SKM-1 (cell line): ENCODE measurements around the gene ZNF81.
"Not testable (repeated sequence)": the region's sequence is repeated elsewhere in the genome, so short reads cannot be mapped to it uniquely, and the experiment has no call there.

Experiments
- DNase-seq: peaks from one replicate; lab custom pipeline; 2025; ENCODE audit not compliant: unreplicated experiment; lab: John Stamatoyannopoulos, UW

The ZNF81 gene

DNA sequence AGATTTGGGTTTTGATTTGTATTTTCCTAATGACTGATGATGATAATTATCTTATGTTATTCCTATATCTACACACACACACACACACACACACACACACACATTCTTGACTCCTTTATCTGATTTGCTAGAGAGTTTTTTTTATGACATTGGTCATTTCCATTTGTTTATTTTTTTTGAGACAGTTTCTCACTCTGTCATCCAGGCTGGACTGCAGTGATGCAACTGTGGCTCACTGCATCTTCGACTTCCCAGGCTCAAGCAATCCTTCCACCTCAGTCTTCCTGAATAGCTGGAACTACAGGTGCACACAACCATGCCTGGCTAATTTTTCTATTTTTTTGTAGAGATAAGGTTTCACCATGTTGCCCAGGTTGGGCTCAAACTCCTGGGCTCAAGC lies 6.7 kb downstream of the ZNF81 start:
- no peak for DNase-seq

DNA sequence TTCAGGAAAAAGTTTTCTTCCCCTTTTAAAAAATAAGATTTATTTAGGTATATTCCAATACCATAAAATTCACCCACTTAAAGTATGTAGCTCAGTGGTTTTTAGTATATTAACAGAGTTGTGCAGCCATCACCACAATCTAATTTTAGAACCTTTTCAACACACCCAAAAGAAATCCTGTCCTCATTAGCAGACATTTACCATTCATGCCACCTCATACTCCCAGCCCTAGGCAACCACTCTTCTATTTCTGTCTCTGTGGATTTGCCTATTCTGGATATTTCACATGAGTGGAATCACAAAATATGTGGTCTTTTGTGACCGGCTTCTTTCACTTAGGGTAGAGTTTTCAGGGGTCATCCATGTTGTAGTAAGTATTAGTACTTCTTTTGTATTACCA lies 7.4 kb downstream of the ZNF81 start:
- no peak for DNase-seq

DNA sequence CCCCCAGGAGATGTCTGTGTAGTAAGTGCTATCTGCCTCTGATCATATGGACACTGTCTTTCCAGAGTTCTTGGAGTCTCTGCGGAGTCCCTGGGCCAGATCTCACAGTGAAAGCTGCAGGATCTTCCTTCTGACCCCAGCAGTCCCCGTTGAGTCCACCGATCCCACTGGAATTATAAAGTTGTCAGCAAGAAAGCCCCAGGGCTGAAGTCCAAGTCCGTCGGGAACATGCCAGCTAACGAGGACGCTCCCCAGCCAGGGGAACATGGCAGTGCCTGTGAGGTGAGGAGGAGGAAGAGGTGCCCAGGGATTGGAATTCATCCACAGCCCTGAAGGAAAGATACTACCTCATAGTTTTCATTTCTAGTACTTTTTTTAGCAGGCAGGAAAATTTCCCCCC lies 9.3 kb downstream of the ZNF81 start:
- DNase-seq: no peak

DNA sequence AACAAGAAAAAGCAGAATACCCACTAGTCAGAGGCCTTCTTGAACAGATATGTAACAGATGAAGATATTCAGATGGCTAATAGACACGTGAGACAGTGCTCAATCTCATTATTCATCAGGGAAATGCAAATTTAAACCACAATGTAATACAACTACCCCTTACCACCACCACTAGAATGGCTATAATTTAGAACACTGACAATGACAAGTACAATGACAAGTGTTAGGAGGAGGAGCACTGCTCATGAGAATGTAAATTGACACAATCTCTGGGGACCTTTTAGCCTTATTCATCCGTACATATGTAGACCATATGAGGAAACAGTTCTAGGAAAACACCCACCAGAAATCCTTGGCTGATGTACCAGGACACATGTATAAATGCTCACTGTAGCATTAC lies 13.1 kb downstream of the ZNF81 start:
- DNase-seq: no peak

DNA sequence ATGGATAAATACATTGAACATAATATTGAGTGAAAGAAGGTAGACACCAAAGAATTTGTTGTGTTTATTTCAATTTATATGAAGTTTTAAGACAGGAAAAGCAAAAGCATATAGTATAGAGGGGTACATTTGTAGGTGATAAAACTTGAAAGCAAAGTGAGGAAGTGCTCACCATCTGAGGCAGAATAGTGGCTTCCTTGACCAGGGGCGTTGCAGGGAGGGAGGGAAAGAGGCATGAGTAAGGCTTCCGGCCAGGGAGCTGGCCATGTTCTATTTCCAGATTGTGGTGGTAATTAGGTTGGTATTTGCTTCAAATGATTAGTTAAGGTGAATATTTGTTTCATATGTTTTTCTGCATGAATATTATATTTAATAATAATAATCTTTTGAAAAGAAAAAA lies 13.7 kb downstream of the ZNF81 start:
- DNase-seq: not testable (repeated sequence)

DNA sequence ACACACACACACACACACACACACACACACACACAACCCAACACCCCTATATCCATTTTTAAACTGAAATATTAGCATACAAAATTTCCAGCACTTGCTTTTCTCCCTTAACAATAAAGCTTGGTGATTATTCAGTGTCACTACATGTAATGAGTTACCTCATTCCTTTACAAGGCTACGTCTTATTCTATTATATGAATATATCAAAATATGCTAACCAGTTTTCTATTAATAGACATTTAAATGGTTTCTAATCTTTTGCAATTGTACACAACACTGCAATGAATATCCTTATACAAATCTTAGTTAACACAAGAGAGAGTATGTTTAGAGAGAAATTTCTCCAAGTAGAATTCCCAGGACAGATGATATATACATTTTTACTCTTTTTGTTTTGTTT lies 14.2 kb downstream of the ZNF81 start:
- no peak for DNase-seq

DNA sequence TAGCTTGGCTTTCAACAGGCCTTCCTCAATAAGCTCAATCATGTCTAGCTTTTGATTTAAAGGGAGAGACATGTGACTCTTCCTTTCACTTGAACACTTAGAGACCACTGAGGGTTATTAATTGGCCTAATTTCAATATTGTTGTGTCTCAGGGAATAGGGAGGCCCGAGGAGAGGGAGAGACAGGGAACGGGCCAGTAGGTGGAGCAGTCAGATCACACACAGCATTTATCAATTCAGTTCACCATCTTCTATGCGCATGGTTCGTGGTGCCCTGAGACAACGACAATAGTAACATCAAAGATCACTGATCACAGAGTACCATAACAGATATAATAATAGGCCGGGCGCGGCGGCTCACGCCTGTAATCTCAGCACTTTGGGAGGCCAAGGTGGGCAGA lies 17.8 kb downstream of the ZNF81 start:
- no peak for DNase-seq

DNA sequence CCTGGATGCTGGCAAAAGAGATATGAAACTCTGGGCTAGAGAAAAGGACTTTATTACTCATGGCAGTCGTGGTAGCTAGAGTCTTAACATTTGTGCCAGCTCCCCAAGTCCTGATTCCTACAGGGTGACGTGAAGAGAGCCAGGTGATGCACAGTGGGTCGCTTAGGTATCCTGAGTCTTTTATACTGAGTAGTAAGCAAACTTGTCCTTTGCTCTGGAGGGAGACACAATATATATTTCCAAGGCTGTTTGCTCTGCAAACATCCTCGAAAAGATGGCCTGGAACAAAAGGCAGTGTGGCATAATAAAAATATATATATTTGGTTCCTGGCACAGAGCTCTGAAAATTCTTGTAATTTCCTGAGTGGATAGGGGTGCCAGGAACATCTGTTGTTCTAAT lies 23.0 kb downstream of the ZNF81 start:
- no peak for DNase-seq

DNA sequence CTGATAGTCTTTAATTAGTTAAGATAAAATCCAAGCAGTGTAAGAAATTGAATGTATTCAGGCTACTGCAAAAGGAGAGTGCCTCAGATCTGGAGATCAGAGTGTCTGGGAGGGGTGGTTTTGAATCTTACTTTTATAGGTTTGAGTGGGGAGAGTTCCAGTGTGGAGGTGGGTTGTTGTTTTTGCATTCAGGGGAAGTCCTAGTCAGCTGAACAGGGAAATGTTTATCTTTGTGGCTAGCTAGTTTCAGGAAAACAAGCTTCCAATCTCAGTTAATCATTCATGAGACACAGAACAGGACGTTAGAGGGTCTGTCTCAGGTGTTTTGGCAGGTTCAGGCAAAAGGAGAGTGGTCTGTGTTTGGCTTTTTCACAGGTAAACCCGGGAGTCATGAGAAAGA lies 26.0 kb downstream of the ZNF81 start:
- no peak for DNase-seq

DNA sequence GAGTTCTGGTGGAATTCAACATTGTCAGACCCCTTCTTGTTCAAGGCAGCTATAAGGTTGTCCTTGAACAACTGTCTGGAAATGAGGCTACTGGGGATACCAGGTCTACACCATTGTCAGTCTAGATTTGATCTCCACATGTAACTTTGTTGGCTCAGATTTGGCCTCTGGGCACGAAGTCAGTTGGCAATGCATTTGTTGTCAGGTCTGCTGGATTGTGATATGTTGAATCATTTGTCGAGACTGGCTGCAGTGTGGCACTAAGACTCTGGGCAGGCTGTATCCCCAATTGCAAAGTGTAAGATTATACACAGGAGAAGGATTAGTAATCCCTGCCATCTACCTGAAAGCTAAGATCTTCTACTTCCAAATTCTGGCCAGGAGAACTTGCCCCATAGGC lies 26.5 kb downstream of the ZNF81 start:
- no peak for DNase-seq

DNA sequence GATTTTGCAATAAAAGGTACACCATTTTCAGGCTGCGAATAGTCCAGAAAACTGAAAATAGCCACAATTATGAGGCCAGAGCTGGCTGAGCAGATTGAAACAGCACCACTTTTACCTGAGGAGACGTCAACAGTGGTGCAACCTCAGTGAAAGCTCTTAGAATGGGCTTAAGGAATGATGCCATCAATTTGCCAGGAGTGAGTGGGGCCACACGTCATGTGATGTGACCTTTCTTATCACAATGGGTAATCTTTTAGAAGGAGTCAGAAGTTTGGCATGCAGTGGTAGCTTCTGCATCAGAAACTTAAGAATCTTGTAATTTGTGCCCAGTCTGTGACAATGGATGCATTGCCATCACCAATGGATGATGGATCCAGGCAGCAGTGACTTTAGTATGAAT lies 27.6 kb downstream of the ZNF81 start:
- no peak for DNase-seq

DNA sequence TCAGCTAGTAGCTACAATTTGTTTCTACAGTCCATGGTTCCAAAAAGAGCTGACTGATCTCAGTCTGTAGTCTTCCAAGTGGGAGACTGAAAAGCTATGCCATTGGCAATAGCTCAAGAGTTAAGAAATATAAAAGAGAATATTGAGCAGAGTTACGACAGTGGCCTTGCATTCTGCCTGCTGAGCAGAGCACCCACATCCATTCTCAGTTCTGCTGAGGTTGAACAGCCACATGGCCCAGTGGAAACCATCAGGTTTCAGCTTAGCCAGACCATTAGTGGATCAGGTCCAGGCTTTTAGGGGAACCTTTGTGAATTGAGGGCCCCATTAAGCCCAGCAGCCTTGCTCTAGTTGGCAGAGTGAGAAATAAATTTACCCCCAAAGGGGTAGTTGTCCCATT lies 28.1 kb downstream of the ZNF81 start:
- DNase-seq: no peak

DNA sequence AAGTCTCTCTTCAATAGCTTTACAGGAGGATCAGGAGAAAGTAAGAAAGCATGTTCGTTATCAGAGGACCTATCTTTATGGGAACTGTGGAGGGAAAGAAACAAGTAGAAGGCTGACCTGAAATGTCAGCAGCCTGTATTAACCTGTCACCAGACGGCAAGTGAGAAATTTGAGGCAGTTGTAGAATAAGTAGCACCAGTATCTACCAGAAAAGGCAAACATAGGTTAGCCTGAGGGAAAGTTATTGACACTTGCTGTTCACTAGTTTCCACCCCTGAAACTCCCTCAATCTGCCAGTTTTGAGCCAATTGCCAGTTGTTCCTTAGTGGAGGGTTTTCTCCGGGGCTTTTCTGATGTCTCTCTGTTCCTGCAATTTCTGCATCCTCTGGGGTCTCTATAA lies 36.4 kb downstream of the ZNF81 start:
- DNase-seq: no peak

DNA sequence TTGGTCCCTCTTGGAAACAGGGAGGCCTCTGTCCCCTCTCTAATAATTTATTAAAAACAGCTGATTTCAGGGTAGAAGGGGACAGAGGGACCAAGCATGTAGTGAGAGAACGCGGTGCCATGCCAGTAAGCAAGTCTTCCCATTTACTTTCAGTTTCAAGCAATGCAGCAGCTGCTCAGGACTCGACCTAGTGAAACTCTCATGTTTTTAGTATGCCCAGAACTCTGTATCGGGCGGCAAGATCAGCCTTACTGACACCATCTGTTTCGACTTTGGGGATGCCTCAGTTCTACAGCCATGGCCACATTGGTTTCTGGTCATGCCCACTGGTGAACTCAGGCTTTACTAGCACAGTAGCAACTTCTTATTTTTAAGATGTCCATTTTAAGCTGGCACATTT lies 40.6 kb downstream of the ZNF81 start:
- DNase-seq: no peak

DNA sequence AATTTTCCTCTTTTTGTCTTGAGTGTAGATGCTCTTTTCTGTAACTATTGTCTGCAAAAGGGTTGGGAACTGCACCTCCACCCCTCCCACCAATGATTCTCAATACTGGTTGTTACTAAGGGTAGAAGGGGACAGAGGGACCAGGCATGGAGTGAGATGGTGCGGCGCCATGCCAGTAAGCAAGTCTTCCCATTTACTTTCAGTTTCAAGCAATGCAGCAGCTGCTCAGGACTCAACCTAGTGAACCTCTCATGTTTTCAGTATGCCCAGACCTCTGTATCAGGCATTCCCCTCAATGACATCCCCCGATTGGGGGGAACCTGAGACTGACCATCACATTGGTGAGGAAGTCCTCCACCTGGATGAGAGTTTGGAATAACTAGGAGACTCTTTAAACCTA lies 41.5 kb downstream of the ZNF81 start:
- DNase-seq: no peak

DNA sequence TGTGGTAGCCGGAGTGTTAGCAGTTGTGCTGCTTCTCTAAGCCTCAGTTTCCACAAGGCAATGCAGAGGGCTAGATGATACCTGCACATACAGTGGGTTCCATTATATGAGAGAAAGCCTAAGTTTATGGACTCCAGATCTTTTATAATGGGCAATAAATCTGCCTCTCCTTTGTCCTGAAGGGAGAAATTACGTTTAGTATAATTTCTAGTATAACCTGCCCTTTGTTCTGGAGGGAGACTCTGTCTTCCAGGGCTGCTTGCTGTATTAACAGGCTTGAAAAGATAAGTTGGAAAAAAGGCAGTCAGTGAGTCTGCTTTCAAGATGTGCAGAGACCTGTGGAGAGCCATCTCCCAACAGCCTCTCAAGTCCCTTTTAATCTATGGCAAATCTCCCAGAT lies 42.8 kb downstream of the ZNF81 start:
- no peak for DNase-seq

DNA sequence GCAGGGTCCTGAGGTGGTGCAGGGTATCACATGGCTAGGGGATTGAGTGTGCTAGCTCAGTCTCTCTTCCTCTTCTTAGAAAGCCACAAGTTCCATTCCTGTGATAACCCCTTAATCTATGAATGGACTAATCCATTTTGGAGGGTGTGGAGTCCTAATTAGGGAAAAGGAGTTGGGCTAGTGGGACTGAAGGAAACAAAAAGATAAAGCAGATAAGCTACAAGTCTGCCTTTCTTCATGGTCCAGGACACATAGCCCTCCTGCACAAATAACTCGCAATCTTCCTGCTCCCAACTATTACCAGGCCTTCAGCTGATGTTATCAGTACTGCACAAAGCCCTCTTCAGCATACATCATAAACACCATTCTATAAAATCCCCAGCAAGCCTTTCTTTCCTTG lies 44.2 kb downstream of the ZNF81 start:
- no peak for DNase-seq

DNA sequence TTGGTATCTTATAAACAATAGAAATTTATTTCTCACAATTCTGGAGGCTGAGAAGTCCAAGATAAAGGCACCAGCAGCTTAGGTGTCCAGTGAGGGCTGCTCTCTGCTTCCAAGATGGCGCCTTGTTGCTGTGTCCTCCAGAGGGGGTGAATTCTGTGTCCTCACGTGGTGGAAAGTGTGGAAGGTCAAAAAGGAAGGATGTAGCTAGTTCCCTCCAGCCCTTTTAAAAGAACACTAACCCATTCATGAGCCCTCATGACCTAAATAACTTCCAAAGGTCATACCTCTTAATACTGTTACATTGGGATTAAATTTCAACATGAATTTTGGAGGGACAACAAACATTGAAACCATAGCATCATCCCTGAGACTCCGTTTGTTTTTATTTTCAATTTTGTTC lies 48.8 kb downstream of the ZNF81 start:
- no peak for DNase-seq

DNA sequence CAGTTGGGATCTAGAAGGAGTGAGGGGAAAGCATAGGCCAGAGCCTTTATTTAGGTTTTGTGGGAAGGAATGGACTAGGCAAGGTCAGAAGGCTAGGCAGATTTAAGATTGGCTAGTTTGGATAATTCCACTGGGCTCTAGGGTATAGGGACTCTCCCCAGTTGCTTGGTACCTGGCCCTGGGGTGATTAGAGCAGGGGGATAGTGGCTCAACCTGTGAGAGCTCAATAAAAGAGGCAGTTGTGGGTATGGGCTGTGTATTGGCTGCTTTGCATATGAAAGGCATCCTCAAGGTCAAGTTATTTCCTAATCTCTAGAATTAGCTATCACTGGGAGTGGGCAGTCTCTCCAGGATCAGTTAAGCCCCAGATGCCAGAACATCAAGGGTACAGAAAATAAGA lies 61.3 kb downstream of the ZNF81 start:
- DNase-seq: no peak

DNA sequence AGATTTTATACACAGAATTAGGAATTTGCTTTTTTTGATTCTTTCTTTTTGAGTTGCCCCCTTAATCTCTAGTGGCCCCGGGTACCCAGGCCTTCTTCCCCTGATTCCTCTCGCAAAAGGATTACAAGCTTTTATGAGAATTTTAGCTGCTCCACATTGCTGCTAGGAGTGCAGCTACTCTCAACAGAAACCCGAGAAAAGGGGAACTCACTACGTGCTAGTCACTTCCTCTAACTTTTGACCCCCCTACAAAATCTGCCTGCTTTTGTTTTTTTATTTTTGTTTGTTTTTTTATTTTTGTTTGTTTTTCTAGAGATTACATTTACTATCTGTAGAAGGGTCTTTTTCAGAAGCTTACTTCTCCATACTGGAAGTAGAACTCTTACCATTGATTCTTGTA lies 64.1 kb downstream of the ZNF81 start:
- no peak for DNase-seq

DNA sequence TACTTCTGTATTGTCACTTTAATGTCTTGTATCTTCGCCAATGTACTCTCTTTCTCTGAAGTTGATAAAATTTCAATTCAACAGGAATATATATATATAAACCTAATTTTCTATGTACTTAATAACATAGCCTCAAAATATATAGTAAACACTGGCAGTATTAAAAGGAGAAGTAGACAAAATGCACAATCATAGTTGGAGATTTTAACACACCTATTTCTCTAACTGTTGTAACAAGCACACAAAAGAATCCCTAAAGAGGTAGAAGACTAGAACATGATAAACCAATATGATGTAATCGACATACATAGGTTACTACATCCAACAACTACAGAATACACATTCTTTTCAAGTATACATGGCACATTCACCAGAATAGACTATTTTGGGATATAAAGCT lies 65.5 kb downstream of the ZNF81 start:
- no peak for DNase-seq

DNA sequence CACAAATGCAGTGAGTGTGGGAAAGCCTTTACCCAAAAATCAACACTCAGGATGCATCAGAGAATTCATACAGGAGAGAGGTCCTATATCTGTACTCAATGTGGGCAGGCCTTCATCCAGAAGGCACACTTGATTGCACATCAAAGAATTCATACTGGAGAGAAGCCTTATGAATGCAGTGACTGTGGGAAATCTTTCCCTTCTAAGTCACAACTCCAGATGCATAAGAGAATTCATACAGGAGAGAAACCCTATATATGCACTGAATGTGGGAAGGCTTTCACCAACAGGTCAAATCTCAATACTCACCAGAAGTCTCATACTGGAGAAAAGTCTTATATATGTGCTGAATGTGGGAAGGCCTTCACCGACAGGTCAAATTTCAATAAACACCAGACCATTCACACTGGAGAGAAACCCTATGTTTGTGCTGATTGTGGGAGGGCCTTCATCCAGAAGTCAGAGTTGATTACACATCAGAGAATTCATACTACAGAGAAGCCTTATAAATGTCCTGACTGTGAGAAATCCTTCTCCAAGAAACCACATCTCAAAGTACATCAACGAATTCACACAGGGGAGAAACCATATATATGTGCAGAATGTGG lies 79.3 kb downstream of the ZNF81 start:
- no peak for DNase-seq

DNA sequence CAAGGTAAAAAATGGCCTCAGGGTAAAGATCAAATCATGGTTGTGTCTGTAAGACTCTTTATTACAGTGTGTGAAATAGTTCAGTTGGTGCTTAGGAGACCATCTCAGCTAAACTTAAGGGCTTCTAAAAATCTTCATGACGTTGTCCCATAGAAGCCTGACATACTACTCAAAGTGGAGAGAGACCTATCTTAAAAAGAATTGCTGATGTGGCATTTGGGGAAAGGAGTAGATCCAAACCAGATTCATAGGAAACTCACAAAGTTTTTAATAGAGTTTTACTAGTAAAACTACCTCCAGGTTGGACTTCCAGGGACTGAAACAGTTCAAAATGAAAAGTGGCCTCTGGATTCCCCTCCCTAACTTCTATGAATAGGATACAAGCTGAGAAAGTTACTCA lies 81.6 kb downstream of the ZNF81 start:
- no peak for DNase-seq

DNA sequence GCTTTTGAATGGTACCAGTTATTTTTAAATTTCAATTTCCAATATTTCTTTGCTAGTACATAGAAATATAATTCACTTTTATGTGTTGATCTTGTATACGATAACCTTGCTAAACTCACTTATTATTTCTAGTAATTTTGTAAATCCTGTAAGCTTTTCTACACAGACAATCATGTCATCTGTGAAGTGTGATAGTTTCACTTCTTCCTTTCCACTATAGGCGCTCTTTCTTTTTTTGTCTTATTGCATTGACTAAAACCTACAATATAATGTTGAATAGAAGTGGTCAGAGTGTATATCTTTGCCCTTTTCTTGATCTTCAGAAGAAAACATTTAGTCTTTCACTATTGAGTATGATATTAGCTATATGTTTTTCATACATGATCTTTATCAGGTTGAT lies 90.5 kb downstream of the ZNF81 start:
- DNase-seq: no peak
